ENCODE data around the gene ACTA2. TPM values are rescaled to one million over a fixed set of nuclear protein-coding genes. Genes with fewer than 3 reads are reported as not detected.

ACTA2 gene
- total RNA-seq, 4 donors from 2014 or later = 144 to 840 (median 162) TPM

GRCh38 chr10:88974446-88975376 lies 22.1 kb upstream of the ACTA2 start:
- TF ChIP-seq, protein P1, sequence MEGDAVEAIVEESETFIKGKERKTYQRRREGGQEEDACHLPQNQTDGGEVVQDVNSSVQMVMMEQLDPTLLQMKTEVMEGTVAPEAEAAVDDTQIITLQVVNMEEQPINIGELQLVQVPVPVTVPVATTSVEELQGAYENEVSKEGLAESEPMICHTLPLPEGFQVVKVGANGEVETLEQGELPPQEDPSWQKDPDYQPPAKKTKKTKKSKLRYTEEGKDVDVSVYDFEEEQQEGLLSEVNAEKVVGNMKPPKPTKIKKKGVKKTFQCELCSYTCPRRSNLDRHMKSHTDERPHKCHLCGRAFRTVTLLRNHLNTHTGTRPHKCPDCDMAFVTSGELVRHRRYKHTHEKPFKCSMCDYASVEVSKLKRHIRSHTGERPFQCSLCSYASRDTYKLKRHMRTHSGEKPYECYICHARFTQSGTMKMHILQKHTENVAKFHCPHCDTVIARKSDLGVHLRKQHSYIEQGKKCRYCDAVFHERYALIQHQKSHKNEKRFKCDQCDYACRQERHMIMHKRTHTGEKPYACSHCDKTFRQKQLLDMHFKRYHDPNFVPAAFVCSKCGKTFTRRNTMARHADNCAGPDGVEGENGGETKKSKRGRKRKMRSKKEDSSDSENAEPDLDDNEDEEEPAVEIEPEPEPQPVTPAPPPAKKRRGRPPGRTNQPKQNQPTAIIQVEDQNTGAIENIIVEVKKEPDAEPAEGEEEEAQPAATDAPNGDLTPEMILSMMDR (IDR thresholded peaks at IDR 0.05) = no peak
- DNase-seq (ENCODE audit: low spot score) (no peak), ATAC-seq (ENCODE audit: low FRiP score) (no peak)

- DNase-seq (ENCODE audit: low spot score) (no peak), ATAC-seq (ENCODE audit: low FRiP score) (no peak)
These were observed 21.4 kb upstream of the ACTA2 start for GRCh38 chr10:88974012-88974411.

GRCh38 chr10:88971221-88972061 lies 18.9 kb upstream of the ACTA2 start:
- ATAC-seq (ENCODE audit: low FRiP score) (no peak), DNase-seq (ENCODE audit: low spot score) (no peak)
- TF ChIP-seq, protein P1 (IDR thresholded peaks at IDR 0.05) = no peak

More at GRCh38 chr10:88974012-88974411, 21.4 kb upstream of the ACTA2 start:
- TF ChIP-seq, protein P1 (IDR thresholded peaks at IDR 0.05) = no peak

GRCh38 chr10:88968391-88968790 lies 15.8 kb upstream of the ACTA2 start:
- DNase-seq (ENCODE audit: low spot score) (no peak), ATAC-seq (ENCODE audit: low FRiP score) (no peak)
- TF ChIP-seq, protein P1 (IDR thresholded peaks at IDR 0.05) = no peak

GRCh38 chr10:88966797-88967196 lies 14.2 kb upstream of the ACTA2 start:
- TF ChIP-seq, protein P1 (IDR thresholded peaks at IDR 0.05) = no peak
- DNase-seq (ENCODE audit: low spot score) (no peak), ATAC-seq (ENCODE audit: low FRiP score) (no peak)

- DNase-seq (ENCODE audit: low spot score) (no peak), ATAC-seq (ENCODE audit: low FRiP score) (no peak)
- TF ChIP-seq, protein P1 (IDR thresholded peaks at IDR 0.05) = no peak
These were observed 12.4 kb upstream of the ACTA2 start for GRCh38 chr10:88964869-88965415.
